HL-60 (cell line): ENCODE data around the gene HHATL.

Source experiments
- DNase-seq, 2 experiments: peaks; one replicate each; pipeline ENCODE4 v3.0.0-alpha.2; 2010 to 2020; ENCODE audit warnings: low read depth in 1 of 2, low spot score in 1 of 2
- H3K27ac ChIP-seq: fragments of 250-450 bp; sonication (Bioruptor Pico); replicated peaks from 2 replicates; pipeline ENCODE4 v1.5.1; 2020; ENCODE audit warnings: mild to moderate bottlenecking, moderate library complexity
- H3K27me3 ChIP-seq: fragments of 250-450 bp; sonication (Bioruptor Pico); 2 replicates; pipeline ENCODE4 v1.5.1; 2021; ENCODE audit warnings: mild to moderate bottlenecking, moderate library complexity; ENCODE audit not compliant: insufficient read depth, poor library complexity, severe bottlenecking
- H3K4me3 ChIP-seq: replicated peaks from 2 replicates; pipeline ENCODE4 v1.5.1; 2011; ENCODE audit warnings: mild to moderate bottlenecking, control low read depth, low read length; ENCODE audit not compliant: insufficient read depth
- CTCF ChIP-seq: IDR thresholded peaks from one replicate; pipeline ENCODE4 v1.5.1; 2011; ENCODE audit warnings: low read length, control low read depth, inconsistent platforms; ENCODE audit not compliant: insufficient read depth
- GABPA ChIP-seq: IDR thresholded peaks from 2 replicates; pipeline ENCODE4 v1.6.1; 2012; ENCODE audit warnings: low read depth
- POLR2AphosphoS5 ChIP-seq: IDR thresholded peaks from 2 replicates; pipeline ENCODE4 v1.6.1; 2012; ENCODE audit warnings: low read depth
- REST ChIP-seq: IDR thresholded peaks from 2 replicates; pipeline ENCODE4 v1.6.1; 2012; ENCODE audit warnings: low read depth; ENCODE audit not compliant: insufficient replicate concordance
- SPI1 ChIP-seq: IDR thresholded peaks from 2 replicates; pipeline ENCODE4 v1.6.1; 2012; ENCODE audit warnings: low read depth, mild to moderate bottlenecking, borderline replicate concordance

The HHATL gene

GRCh38 chr3:42731476-42732195, 29.0 kb upstream of the HHATL start:
- H3K27ac ChIP-seq, result no peak overlapping the region
- no peak overlapping the region for H3K4me3 ChIP-seq
- no peak for DNase-seq
- no peaks in the 10 kb centered on the region for H3K27me3 ChIP-seq
- TF ChIP-seq GABPA (no peak), POLR2AphosphoS5 (no peak), REST (no peak), CTCF (no peak), SPI1 (no peak)

GRCh38 chr3:42730706-42731420, 28.3 kb upstream of the HHATL start:
- TF ChIP-seq SPI1 (no peak), CTCF (no peak), REST (no peak), POLR2AphosphoS5 (no peak), GABPA (no peak)
- Histone ChIP-seq H3K4me3 (no peak overlapping the region), H3K27ac (no peak overlapping the region), H3K27me3 (no peaks in the 10 kb centered on the region)
- no peak for DNase-seq

GRCh38 chr3:42730294-42730693, 27.7 kb upstream of the HHATL start:
- H3K27me3 ChIP-seq, result no peaks in the 10 kb centered on the region
- H3K4me3 ChIP-seq, result no peak overlapping the region
- DNase-seq, result no peak
- TF ChIP-seq CTCF (no peak), POLR2AphosphoS5 (no peak), SPI1 (no peak), REST (no peak), GABPA (no peak)
- H3K27ac ChIP-seq, result no peak overlapping the region
